Measurements from ENCODE around the gene UTP4.

DNA sequence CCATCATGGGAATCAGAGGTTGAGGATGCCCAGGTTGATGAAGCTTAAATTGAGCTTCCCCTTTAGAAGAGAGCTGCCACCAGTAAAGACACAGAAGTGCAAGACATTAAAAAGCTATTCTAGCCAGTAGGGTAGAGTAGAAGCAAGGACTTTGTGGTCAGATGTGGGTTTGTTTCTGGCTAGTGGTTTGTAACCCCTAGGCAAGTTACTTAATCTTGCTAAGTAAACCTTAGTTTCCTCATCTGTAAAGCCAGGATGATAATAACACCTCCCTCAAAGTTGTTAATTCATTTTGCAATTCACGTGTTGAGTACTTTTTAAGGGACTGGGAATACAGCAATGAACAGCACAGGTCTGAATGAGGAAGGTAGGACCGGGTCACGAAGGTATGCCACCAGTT lies 58.1 kb downstream of the UTP4 start:
- no peak for TF ChIP-seq POLR2A (IDR thresholded peaks at IDR 0.05)
- TF ChIP-seq, protein P1, sequence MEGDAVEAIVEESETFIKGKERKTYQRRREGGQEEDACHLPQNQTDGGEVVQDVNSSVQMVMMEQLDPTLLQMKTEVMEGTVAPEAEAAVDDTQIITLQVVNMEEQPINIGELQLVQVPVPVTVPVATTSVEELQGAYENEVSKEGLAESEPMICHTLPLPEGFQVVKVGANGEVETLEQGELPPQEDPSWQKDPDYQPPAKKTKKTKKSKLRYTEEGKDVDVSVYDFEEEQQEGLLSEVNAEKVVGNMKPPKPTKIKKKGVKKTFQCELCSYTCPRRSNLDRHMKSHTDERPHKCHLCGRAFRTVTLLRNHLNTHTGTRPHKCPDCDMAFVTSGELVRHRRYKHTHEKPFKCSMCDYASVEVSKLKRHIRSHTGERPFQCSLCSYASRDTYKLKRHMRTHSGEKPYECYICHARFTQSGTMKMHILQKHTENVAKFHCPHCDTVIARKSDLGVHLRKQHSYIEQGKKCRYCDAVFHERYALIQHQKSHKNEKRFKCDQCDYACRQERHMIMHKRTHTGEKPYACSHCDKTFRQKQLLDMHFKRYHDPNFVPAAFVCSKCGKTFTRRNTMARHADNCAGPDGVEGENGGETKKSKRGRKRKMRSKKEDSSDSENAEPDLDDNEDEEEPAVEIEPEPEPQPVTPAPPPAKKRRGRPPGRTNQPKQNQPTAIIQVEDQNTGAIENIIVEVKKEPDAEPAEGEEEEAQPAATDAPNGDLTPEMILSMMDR (IDR thresholded peaks at IDR 0.05), result no peak
